GM19324 (cell line): Measurements from ENCODE around the gene VAV2.

ENCODE experiments used
- ATAC-seq: cut with Tn5 transposase; IDR thresholded peaks from one replicate; pipeline ENCODE4 v1.9.1; 2021; ENCODE audit warnings: mild to moderate bottlenecking, moderate library complexity; ENCODE audit not compliant: unreplicated experiment, low FRiP score

VAV2 gene

GRCh38 chr9:133739408-133740280 is 252.5 kb downstream of the VAV2 start:
- ATAC-seq, result no peak

GRCh38 chr9:133738640-133739225 is 253.4 kb downstream of the VAV2 start:
- ATAC-seq, result no peak

- ATAC-seq, result no peak
Observed at GRCh38 chr9:133737774-133738639, 254.1 kb downstream of the VAV2 start, which contains the start of gene SARDH. Gene SARDH, minus strand, starts transcription at chr9:133738352. Its CDS starts 4,179 bp downstream, at chr9:133734173.

- ATAC-seq, result no peak
Observed at GRCh38 chr9:133737071-133737773, 254.9 kb downstream of the VAV2 start.

GRCh38 chr9:133735931-133736330 is 256.2 kb downstream of the VAV2 start:
- no peak for ATAC-seq

GRCh38 chr9:133735415-133735775 is 256.7 kb downstream of the VAV2 start:
- ATAC-seq, result no peak

GRCh38 chr9:133734590-133735414 is 257.3 kb downstream of the VAV2 start:
- ATAC-seq, result no peak

- no peak for ATAC-seq
Observed at GRCh38 chr9:133733796-133734533, 258.2 kb downstream of the VAV2 start.

GRCh38 chr9:133733421-133733795 is 258.7 kb downstream of the VAV2 start:
- ATAC-seq, result no peak

- ATAC-seq, result no peak
Observed at GRCh38 chr9:133732639-133733408, 259.3 kb downstream of the VAV2 start.

- no peak for ATAC-seq
Observed at GRCh38 chr9:133731876-133732638, 260.1 kb downstream of the VAV2 start.

- no peak for ATAC-seq
Observed at GRCh38 chr9:133730994-133731715, 261.0 kb downstream of the VAV2 start.

GRCh38 chr9:133729617-133730281 is 262.4 kb downstream of the VAV2 start:
- ATAC-seq, result no peak

- ATAC-seq, result no peak
Observed at GRCh38 chr9:133728856-133729616, 263.1 kb downstream of the VAV2 start.

GRCh38 chr9:133727876-133728441 is 264.2 kb downstream of the VAV2 start:
- ATAC-seq, result no peak
